Testis (tissue), 3 donors: ENCODE results near the gene LEF1. TPM values are rescaled to one million over a fixed set of nuclear protein-coding genes. Genes with fewer than 3 reads are reported as not detected.

Source experiments
- DNase-seq: peaks from one replicate; pipeline ENCODE4 v3.0.0-alpha.2; 2019
- H3K27ac ChIP-seq, 2 donors: fragments of 200-600 bp; sonication (generic); one replicate each; pipeline ENCODE4 v1.5.1; 2019
- H3K27me3 ChIP-seq: fragments of 200-600 bp; sonication (generic); one replicate; pipeline ENCODE4 v1.5.1; 2019
- H3K36me3 ChIP-seq: fragments of 200-600 bp; sonication (generic); one replicate; pipeline ENCODE4 v1.5.1; 2017; ENCODE audit warnings: low read depth; ENCODE audit errors: missing control alignments
- H3K4me1 ChIP-seq: fragments of 200-600 bp; sonication (generic); one replicate; pipeline ENCODE4 v1.5.1; 2019
- H3K4me3 ChIP-seq, 2 donors: fragments of 200-600 bp; sonication (generic); one replicate each; pipeline ENCODE4 v1.5.1; 2017 to 2019
- H3K9me3 ChIP-seq: fragments of 200-600 bp; sonication (generic); one replicate; pipeline ENCODE4 v1.5.1; 2017
- CTCF ChIP-seq, 3 experiments: fragments of 450-650 bp in 2 of 3; fragments of 200-600 bp in 1 of 3; sonication (generic) in 1 of 3; IDR thresholded peaks; one replicate each; pipeline ENCODE4 v1.5.1; 2016 to 2019; ENCODE audit warnings: antibody characterized with exemption in 3 of 3, mild to moderate bottlenecking in 2 of 3, moderate library complexity in 1 of 3
- POLR2A ChIP-seq: fragments of 450-650 bp; IDR thresholded peaks from one replicate; pipeline ENCODE4 v1.6.1; 2017; ENCODE audit warnings: antibody characterized with exemption, mild to moderate bottlenecking, moderate library complexity
- WGBS, 2 donors: methylation state at CpG; one replicate each; pipeline ENCODE4 v1.1.5; 2018; 5-methylcytosine and 5-hydroxymethylcytosine counted together
- intact Hi-C: fragments of 100-400 bp; cut with DNase I; formaldehyde crosslinking; loops from one replicate; pipeline ENCODE4 v1.15.1; 2023; ENCODE audit warnings: low total_unique reads
- polyA plus RNA-seq: library from polyadenylated mRNA; stranded (reverse); fragments of 350-450 nt; fragmentation: Illumina TruSeq; extraction: RNeasy Lipid Tissue Mini Kit (QIAGEN cat#74804); gene quantifications from one replicate; pipeline ENCODE4 v1.2.3, GENCODE V29; 2014; ENCODE audit warnings: low read depth, low replicate concordance; ENCODE audit not compliant: insufficient read depth
- total RNA-seq, 2 donors: library from RNA; depleted of rRNA; stranded (reverse); fragments of >200 nt; gene quantifications; one replicate each; pipeline ENCODE4 v1.2.3, GENCODE V29; 2016

The LEF1 gene
- total and polyA plus RNA-seq, 3 donors from 2014 or later: 35.0 to 63.5 (median 37.1) TPM

GRCh38 chr4:108119199-108119800 is 49.4 kb downstream of the LEF1 start:
- TF ChIP-seq POLR2A (no peak), CTCF (IDR thresholded peaks at IDR 0.05) (no peak)
- WGBS, 2 donors: 94 to 96% methylated on average over 2 of the region's 2 CpGs
- H3K4me3 ChIP-seq: no peak overlapping the region
- no peaks in the 10 kb centered on the region for H3K27me3 ChIP-seq
- H3K36me3 ChIP-seq: no peaks in the 10 kb centered on the region
- no peaks in the 10 kb centered on the region for H3K9me3 ChIP-seq
- no peak overlapping the region for H3K27ac ChIP-seq
- no peaks in the 10 kb centered on the region for H3K4me1 ChIP-seq
- intact Hi-C loops: no loop called here
- no peak for DNase-seq

DNA sequence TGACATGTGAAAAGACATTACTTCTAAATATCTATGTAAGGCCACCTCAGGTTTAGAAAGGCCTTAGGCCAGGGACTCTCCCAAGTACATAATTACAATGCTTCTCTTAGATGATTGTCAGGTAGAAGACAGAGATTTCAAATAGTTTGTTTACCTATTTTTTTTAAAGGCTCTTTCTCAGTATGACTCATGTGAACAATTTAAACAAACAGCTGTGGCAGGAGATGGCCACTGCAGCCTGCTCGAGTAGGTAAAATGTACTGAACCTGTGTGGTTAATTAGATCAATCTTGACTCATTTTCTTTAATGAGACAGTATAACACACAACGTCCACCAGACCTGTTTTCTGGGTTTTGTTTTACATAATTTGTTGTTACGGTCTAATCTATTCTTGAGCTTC is 50.2 kb downstream of the LEF1 start:
- Histone ChIP-seq H3K4me3 (no peak overlapping the region), H3K4me1 (no peaks in the 10 kb centered on the region), H3K27me3 (no peaks in the 10 kb centered on the region), H3K27ac (no peak overlapping the region), H3K9me3 (no peaks in the 10 kb centered on the region), H3K36me3 (no peaks in the 10 kb centered on the region)
- TF ChIP-seq POLR2A (no peak), CTCF (IDR thresholded peaks at IDR 0.05) (no peak)
- intact Hi-C loops: no loop called here
- DNase-seq: no peak
- 69 to 79% methylated on average over 3 of the region's 3 CpGs for WGBS, 2 donors

- DNase-seq: no peak
- no peak for TF ChIP-seq POLR2A
- no peak for TF ChIP-seq CTCF (IDR thresholded peaks at IDR 0.05)
- intact Hi-C loops: no loop called here
- 70 to 79% methylated on average over 7 of the region's 7 CpGs for WGBS, 2 donors
- Histone ChIP-seq H3K27me3 (no peaks in the 10 kb centered on the region), H3K9me3 (no peaks in the 10 kb centered on the region), H3K4me3 (no peak overlapping the region), H3K27ac (no peak overlapping the region), H3K4me1 (no peaks in the 10 kb centered on the region), H3K36me3 (no peaks in the 10 kb centered on the region)
These were observed 51.1 kb downstream of the LEF1 start for GRCh38 chr4:108117418-108118182.

- Histone ChIP-seq H3K4me3 (no peak overlapping the region), H3K27me3 (no peaks in the 10 kb centered on the region), H3K4me1 (no peaks in the 10 kb centered on the region), H3K9me3 (no peaks in the 10 kb centered on the region), H3K27ac (no peak overlapping the region), H3K36me3 (no peaks in the 10 kb centered on the region)
- TF ChIP-seq CTCF (IDR thresholded peaks at IDR 0.05): no peak
- TF ChIP-seq POLR2A: no peak
- intact Hi-C loops: no loop called here
- no peak for DNase-seq
- 84 to 89% methylated on average over 2 to 3 of the region's 3 CpGs for WGBS, 2 donors
These were observed 52.1 kb downstream of the LEF1 start for GRCh38 chr4:108116423-108117168.
